Measurements from ENCODE around the gene ZNF280D. TPM values are rescaled to one million over a fixed set of nuclear protein-coding genes. Genes with fewer than 3 reads are reported as not detected.

ZNF280D gene
- total and polyA plus RNA-seq, 4 donors, result 9.3 to 88.4 (median 28.2) TPM

- DNase-seq, result no peak
- Histone ChIP-seq H3K9me3 (ENCODE audit: control insufficient read depth in 4 of 4, insufficient read depth in 3 of 4, low read length in 3 of 4) (no peaks in the 10 kb centered on the region), H3K4me1 (ENCODE audit: control insufficient read depth in 5 of 5, insufficient read depth in 5 of 5, low read length in 5 of 5) (no peaks in the 10 kb centered on the region), H3K27me3 (ENCODE audit: control insufficient read depth in 3 of 3, insufficient read depth in 3 of 3, low read length in 2 of 3) (no peaks in the 10 kb centered on the region), H3K36me3 (ENCODE audit: control insufficient read depth in 4 of 4, insufficient read depth in 4 of 4, low read length in 4 of 4) (peaks cover 6 to 22% (median 19%) of the 10 kb centered on the region in 4 donors), H3K9ac (ENCODE audit: insufficient read depth in 1 of 2, low read length in 2 of 2) (no peak overlapping the region), H3K4me3 (no peak overlapping the region), H3K27ac (ENCODE audit: low read depth in 1 of 2, low read length in 1 of 2) (no peak overlapping the region)
- ATAC-seq (ENCODE audit: insufficient read depth, low FRiP score), result no peak
- TF ChIP-seq, protein P1, sequence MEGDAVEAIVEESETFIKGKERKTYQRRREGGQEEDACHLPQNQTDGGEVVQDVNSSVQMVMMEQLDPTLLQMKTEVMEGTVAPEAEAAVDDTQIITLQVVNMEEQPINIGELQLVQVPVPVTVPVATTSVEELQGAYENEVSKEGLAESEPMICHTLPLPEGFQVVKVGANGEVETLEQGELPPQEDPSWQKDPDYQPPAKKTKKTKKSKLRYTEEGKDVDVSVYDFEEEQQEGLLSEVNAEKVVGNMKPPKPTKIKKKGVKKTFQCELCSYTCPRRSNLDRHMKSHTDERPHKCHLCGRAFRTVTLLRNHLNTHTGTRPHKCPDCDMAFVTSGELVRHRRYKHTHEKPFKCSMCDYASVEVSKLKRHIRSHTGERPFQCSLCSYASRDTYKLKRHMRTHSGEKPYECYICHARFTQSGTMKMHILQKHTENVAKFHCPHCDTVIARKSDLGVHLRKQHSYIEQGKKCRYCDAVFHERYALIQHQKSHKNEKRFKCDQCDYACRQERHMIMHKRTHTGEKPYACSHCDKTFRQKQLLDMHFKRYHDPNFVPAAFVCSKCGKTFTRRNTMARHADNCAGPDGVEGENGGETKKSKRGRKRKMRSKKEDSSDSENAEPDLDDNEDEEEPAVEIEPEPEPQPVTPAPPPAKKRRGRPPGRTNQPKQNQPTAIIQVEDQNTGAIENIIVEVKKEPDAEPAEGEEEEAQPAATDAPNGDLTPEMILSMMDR (IDR thresholded peaks at IDR 0.05; ENCODE audit: control extremely low read depth, extremely low read depth), result no peak
Observed at GRCh38 chr15:56660943-56661342, 72.4 kb downstream of the ZNF280D start.

DNA sequence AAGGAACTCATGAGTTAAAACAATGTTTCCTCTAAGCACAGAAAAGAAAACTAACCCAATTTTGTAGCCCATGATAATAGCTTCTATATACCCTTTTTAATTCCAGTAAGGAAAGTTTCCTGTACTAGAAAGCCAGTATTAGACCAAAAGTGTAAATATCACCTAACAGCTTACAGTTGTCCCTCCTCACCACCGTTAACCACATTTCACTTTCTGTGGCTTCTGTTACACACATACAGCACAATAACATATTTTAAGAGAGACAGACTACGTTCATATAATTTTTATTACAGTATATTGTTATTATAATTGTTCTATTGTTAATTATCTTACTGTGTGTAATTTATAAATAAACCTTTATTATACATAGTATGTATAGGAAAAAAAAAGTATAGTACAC is 74.1 kb downstream of the ZNF280D start:
- Histone ChIP-seq H3K4me1 (ENCODE audit: control insufficient read depth in 5 of 5, insufficient read depth in 5 of 5, low read length in 5 of 5) (no peaks in the 10 kb centered on the region), H3K9me3 (ENCODE audit: control insufficient read depth in 4 of 4, insufficient read depth in 3 of 4, low read length in 3 of 4) (no peaks in the 10 kb centered on the region), H3K27me3 (ENCODE audit: control insufficient read depth in 3 of 3, insufficient read depth in 3 of 3, low read length in 2 of 3) (no peaks in the 10 kb centered on the region), H3K27ac (ENCODE audit: low read depth in 1 of 2, low read length in 1 of 2) (no peak overlapping the region), H3K9ac (ENCODE audit: insufficient read depth in 1 of 2, low read length in 2 of 2) (no peak overlapping the region), H3K4me3 (no peak overlapping the region), H3K36me3 (ENCODE audit: control insufficient read depth in 4 of 4, insufficient read depth in 4 of 4, low read length in 4 of 4) (peaks cover 3 to 17% (median 12%) of the 10 kb centered on the region in 4 donors)
- 73 to 81% methylated on average over 2 of the region's 2 CpGs for WGBS, 2 donors
- DNase-seq (no peak), ATAC-seq (ENCODE audit: insufficient read depth, low FRiP score) (no peak)
- TF ChIP-seq, protein P1 (IDR thresholded peaks at IDR 0.05; ENCODE audit: control extremely low read depth, extremely low read depth), result no peak

DNA sequence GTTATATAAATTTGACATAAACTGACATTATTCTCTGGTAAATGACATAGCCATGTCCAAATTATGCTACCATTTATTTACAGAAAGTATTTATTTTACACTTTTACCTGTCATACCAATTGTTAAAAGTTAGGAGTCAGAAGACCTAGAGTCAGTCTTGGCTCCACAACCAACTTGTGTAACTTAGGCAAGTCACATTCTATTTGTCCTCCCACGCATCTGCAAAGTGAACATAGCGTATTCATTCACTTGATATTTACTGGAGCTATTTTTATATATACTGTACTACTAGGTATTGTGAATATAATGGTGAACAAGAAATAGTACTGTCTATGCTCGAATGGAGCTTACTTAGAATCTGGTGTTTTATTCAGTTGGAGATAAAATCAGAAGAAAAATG is 78.7 kb downstream of the ZNF280D start:
- Histone ChIP-seq H3K4me3 (no peak overlapping the region), H3K9ac (ENCODE audit: insufficient read depth in 1 of 2, low read length in 2 of 2) (no peak overlapping the region), H3K36me3 (ENCODE audit: control insufficient read depth in 4 of 4, insufficient read depth in 4 of 4, low read length in 4 of 4) (peaks cover 3 to 13% (median 11%) of the 10 kb centered on the region in 4 donors), H3K27me3 (ENCODE audit: control insufficient read depth in 3 of 3, insufficient read depth in 3 of 3, low read length in 2 of 3) (no peaks in the 10 kb centered on the region), H3K9me3 (ENCODE audit: control insufficient read depth in 4 of 4, insufficient read depth in 3 of 4, low read length in 3 of 4) (no peaks in the 10 kb centered on the region), H3K27ac (ENCODE audit: low read depth in 1 of 2, low read length in 1 of 2) (no peak overlapping the region), H3K4me1 (ENCODE audit: control insufficient read depth in 5 of 5, insufficient read depth in 5 of 5, low read length in 5 of 5) (no peaks in the 10 kb centered on the region)
- ATAC-seq (ENCODE audit: insufficient read depth, low FRiP score) (no peak), DNase-seq (no peak)
- 96 to 98% methylated on average over 3 of the region's 3 CpGs for WGBS, 2 donors
- TF ChIP-seq, protein P1 (IDR thresholded peaks at IDR 0.05; ENCODE audit: control extremely low read depth, extremely low read depth), result no peak

DNA sequence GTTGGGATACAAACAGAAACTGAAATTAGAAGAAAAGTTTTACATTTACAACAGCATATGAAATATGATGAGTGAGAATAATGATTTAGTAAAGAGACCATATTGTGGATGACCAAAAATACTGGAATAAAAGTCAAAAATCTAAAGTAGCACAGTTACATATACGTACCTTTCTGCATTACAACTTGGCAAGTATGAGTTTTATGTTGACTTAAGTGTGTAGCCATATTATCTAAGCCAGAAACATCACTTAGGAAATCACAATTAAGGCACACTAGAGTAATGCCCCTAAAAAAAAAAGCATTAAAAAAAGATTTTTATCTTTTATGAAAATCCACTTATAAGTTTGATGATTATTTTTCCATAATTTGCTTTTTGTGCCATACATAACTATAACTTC is 79.1 kb downstream of the ZNF280D start:
- ATAC-seq (ENCODE audit: insufficient read depth, low FRiP score), result no peak
- H3K27ac ChIP-seq (ENCODE audit: low read depth in 1 of 2, low read length in 1 of 2), result no peak overlapping the region

More for the DNA sequence above, 79.1 kb downstream of the ZNF280D start:
- Histone ChIP-seq H3K4me1 (ENCODE audit: control insufficient read depth in 5 of 5, insufficient read depth in 5 of 5, low read length in 5 of 5) (no peaks in the 10 kb centered on the region), H3K4me3 (no peak overlapping the region), H3K9me3 (ENCODE audit: control insufficient read depth in 4 of 4, insufficient read depth in 3 of 4, low read length in 3 of 4) (no peaks in the 10 kb centered on the region), H3K9ac (ENCODE audit: insufficient read depth in 1 of 2, low read length in 2 of 2) (no peak overlapping the region), H3K27me3 (ENCODE audit: control insufficient read depth in 3 of 3, insufficient read depth in 3 of 3, low read length in 2 of 3) (no peaks in the 10 kb centered on the region), H3K36me3 (ENCODE audit: control insufficient read depth in 4 of 4, insufficient read depth in 4 of 4, low read length in 4 of 4) (peaks cover 3 to 11% (median 11%) of the 10 kb centered on the region in 4 donors)
- WGBS, 2 donors, result 95 to 100% methylated on average over 1 of the region's 1 CpG
- no peak for DNase-seq
- TF ChIP-seq, protein P1 (IDR thresholded peaks at IDR 0.05; ENCODE audit: control extremely low read depth, extremely low read depth), result no peak
